GM12892 (cell line): ENCODE data around the gene MTMR1.

Experiments
- POLR2A ChIP-seq: IDR thresholded peaks from 2 replicates; pipeline ENCODE4 v1.6.1; 2011; ENCODE audit warnings: low read depth, low read length, control low read depth
- POLR2AphosphoS5 ChIP-seq: IDR thresholded peaks from 2 replicates; pipeline ENCODE4 v1.6.1; 2011; ENCODE audit warnings: low read depth, low read length, control low read depth

GRCh38 chrX:150763810-150764209 is 70.6 kb downstream of the MTMR1 start:
- TF ChIP-seq POLR2A (no peak), POLR2AphosphoS5 (no peak)
